Tibial artery (tissue), 4 donors: ENCODE data around the gene APOBEC4.

ENCODE experiments used
- DNase-seq, 2 donors: peaks; one replicate each; pipeline ENCODE4 v3.0.0-alpha.2; 2019
- H3K27ac ChIP-seq, 2 donors: fragments of 200-600 bp; sonication (generic) in 1 of 2; 1 replicate in 1 of 2; 2 replicates in 1 of 2; pipeline ENCODE4 v1.5.1; 2018 to 2019; ENCODE audit warnings: mild to moderate bottlenecking in 1 of 2
- H3K27me3 ChIP-seq, 2 donors: fragments of 200-600 bp; sonication (generic) in 1 of 2; one replicate each; pipeline versions ENCODE4 v1.5.1 to v1.6.0; 2016 to 2019
- H3K36me3 ChIP-seq, 3 donors: fragments of 200-600 bp; sonication (generic) in 2 of 3; one replicate each; pipeline ENCODE4 v1.5.1; 2016 to 2019; ENCODE audit warnings: mild to moderate bottlenecking in 2 of 3
- H3K4me1 ChIP-seq, 4 donors: fragments of 200-600 bp; sonication (generic) in 2 of 4; 1 replicate in 3 of 4; 2 replicates in 1 of 4; pipeline ENCODE4 v1.5.1; 2016 to 2019
- H3K4me3 ChIP-seq, 2 donors: fragments of 200-600 bp; sonication (generic) in 1 of 2; 1 replicate in 1 of 2; 2 replicates in 1 of 2; pipeline ENCODE4 v1.5.1; 2018 to 2019; ENCODE audit warnings: mild to moderate bottlenecking in 2 of 2
- H3K9me3 ChIP-seq, 3 donors: fragments of 200-600 bp; sonication (generic) in 1 of 3; one replicate each; pipeline ENCODE4 v1.5.1; 2016 to 2019
- intact Hi-C: fragments of 100-400 bp; cut with DNase I; formaldehyde crosslinking; loops from one replicate; pipeline ENCODE4 v1.15.0; 2023; ENCODE audit warnings: low total_unique reads
- TF ChIP-seq, protein P1 (sequence below), 2 experiments: fragments of 200-600 bp in 1 of 2; fragments of 450-650 bp in 1 of 2; IDR thresholded peaks; one replicate each; pipeline ENCODE4 v1.5.1; 2017 to 2019; ENCODE audit warnings: antibody characterized with exemption in 2 of 2, mild to moderate bottlenecking in 1 of 2, moderate library complexity in 1 of 2

Gene APOBEC4

GRCh38 chr1:183653876-183654451 is 848 bp upstream of the APOBEC4 start:
- Histone ChIP-seq H3K4me3 (no peak overlapping the region), H3K4me1 (peaks cover 0 to 3% (median 0%) of the 10 kb centered on the region in 4 donors), H3K9me3 (no peaks in the 10 kb centered on the region), H3K27me3 (no peaks in the 10 kb centered on the region), H3K27ac (no peak overlapping the region), H3K36me3 (no peaks in the 10 kb centered on the region)
- intact Hi-C loops, result loop anchor here (5.0 kb wide), 1 partner anchor 263 kb away; no protein-coding TSS in a partner anchor
- TF ChIP-seq, protein P1, sequence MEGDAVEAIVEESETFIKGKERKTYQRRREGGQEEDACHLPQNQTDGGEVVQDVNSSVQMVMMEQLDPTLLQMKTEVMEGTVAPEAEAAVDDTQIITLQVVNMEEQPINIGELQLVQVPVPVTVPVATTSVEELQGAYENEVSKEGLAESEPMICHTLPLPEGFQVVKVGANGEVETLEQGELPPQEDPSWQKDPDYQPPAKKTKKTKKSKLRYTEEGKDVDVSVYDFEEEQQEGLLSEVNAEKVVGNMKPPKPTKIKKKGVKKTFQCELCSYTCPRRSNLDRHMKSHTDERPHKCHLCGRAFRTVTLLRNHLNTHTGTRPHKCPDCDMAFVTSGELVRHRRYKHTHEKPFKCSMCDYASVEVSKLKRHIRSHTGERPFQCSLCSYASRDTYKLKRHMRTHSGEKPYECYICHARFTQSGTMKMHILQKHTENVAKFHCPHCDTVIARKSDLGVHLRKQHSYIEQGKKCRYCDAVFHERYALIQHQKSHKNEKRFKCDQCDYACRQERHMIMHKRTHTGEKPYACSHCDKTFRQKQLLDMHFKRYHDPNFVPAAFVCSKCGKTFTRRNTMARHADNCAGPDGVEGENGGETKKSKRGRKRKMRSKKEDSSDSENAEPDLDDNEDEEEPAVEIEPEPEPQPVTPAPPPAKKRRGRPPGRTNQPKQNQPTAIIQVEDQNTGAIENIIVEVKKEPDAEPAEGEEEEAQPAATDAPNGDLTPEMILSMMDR (IDR thresholded peaks at IDR 0.05), result no peak
- DNase-seq, result no peak

DNA sequence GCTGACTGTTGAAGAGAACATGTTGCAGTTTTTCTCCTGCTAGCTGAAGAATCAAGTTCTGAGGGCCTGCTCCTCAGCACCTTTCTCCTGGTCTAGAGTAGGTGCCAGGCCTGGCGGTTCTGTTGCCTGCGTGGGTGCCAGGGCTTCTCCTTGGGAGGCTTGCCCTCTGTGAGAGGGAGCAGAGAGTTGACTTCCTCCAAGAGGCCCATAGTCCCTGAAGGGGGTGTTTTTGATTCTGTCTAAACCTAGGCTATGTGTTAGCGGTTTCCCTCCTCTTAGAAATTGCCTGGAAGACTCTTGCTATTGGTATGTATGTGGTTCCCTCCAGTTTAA is 312 bp upstream of the APOBEC4 start:
- Histone ChIP-seq H3K4me3 (no peak overlapping the region), H3K27ac (no peak overlapping the region), H3K27me3 (no peaks in the 10 kb centered on the region), H3K4me1 (peaks cover 0 to 3% (median 0%) of the 10 kb centered on the region in 4 donors), H3K9me3 (no peaks in the 10 kb centered on the region), H3K36me3 (no peaks in the 10 kb centered on the region)
- no peak for DNase-seq
- intact Hi-C loops, result loop anchor here (5.0 kb wide), 1 partner anchor 264 kb away; no protein-coding TSS in a partner anchor
- TF ChIP-seq, protein P1 (IDR thresholded peaks at IDR 0.05), result no peak

- no peaks in the 10 kb centered on the region for H3K27me3 ChIP-seq
- TF ChIP-seq, protein P1 (IDR thresholded peaks at IDR 0.05), result no peak
- intact Hi-C loops, result loop anchor here (5.0 kb wide), 1 partner anchor 265 kb away; no protein-coding TSS in a partner anchor
- peaks cover 0 to 3% (median 0%) of the 10 kb centered on the region in 4 donors for H3K4me1 ChIP-seq
- no peak for DNase-seq
- H3K27ac ChIP-seq, result no peak overlapping the region
- no peaks in the 10 kb centered on the region for H3K36me3 ChIP-seq
- H3K9me3 ChIP-seq, result no peaks in the 10 kb centered on the region
- no peak overlapping the region for H3K4me3 ChIP-seq
Observed at GRCh38 chr1:183652107-183652506, 1.0 kb downstream of the APOBEC4 start.

- no peak for DNase-seq
- no peak overlapping the region for H3K27ac ChIP-seq
- intact Hi-C loops, result loop anchor here (5.0 kb wide), 1 partner anchor 266 kb away; no protein-coding TSS in a partner anchor
- no peaks in the 10 kb centered on the region for H3K9me3 ChIP-seq
- no peak overlapping the region for H3K4me3 ChIP-seq
- TF ChIP-seq, protein P1 (IDR thresholded peaks at IDR 0.05), result no peak
- H3K4me1 ChIP-seq, result peaks cover 0 to 3% (median 0%) of the 10 kb centered on the region in 4 donors
- no peaks in the 10 kb centered on the region for H3K27me3 ChIP-seq
- H3K36me3 ChIP-seq, result no peaks in the 10 kb centered on the region
Observed at GRCh38 chr1:183651612-183652011, 1.5 kb downstream of the APOBEC4 start.

DNA sequence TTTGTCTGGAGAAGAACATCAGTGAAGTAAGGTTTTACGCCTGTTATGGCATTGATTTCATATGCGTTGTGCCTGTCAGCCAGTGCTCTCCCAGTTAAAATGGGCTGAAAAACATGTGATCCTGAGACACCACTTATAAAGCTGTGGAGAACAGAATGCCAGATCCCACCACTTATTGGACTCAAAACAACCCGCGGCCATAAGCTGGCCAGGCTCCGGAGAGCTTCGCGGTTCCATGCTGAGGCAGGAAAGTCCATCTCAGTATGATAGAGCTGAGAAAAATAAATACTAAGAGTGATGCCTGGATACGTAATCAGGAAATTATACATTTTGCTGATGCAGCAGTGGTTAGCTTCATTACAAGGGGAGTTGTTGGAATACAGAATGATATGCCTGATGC is 5.1 kb downstream of the APOBEC4 start:
- Histone ChIP-seq H3K27ac (no peak overlapping the region), H3K4me3 (no peak overlapping the region), H3K9me3 (no peaks in the 10 kb centered on the region), H3K4me1 (no peaks in the 10 kb centered on the region), H3K27me3 (no peaks in the 10 kb centered on the region), H3K36me3 (no peaks in the 10 kb centered on the region)
- no peak for DNase-seq
- TF ChIP-seq, protein P1 (IDR thresholded peaks at IDR 0.05), result no peak
- intact Hi-C loops, result no loop called here
